ENCODE measurements around the gene NTM. TPM values are rescaled to one million over a fixed set of nuclear protein-coding genes. Genes with fewer than 3 reads are reported as not detected.

NTM gene
- total RNA-seq, 1 experiment from 2014 or later, result 9.9 TPM

DNA sequence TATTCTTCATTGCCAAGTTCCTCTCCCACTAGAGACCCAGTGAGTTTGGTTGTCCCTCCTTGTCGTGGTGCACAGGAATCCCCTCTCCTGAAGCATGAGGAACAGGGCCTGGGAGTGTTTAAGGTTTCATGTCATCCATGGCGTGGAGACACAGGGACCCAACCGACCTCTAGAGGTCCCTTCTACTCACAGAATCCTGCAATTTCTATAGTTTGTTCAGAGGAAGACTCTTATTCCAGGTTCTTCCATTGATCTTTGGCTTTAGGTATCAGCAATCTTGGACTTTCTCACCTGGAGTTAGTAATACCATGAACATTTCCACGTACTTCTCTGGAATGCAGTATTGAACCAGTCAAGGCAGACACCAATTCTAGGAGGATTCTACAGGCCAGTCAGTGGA is 548.2 kb downstream of the NTM start:
- Histone ChIP-seq H3K79me1 (ENCODE audit: insufficient read depth, low read depth, low read length, poor library complexity, severe bottlenecking) (no peaks in the 10 kb centered on the region), H2BK5ac (ENCODE audit: insufficient read length, low read length) (no peak overlapping the region), H3K18ac (ENCODE audit: insufficient read length, low read depth, low read length) (no peak overlapping the region), H3K79me2 (ENCODE audit: insufficient read depth, low read length) (no peaks in the 10 kb centered on the region), H3K9me3 (ENCODE audit: control insufficient read depth, low read depth, low read length) (no peaks in the 10 kb centered on the region), H2BK12ac (ENCODE audit: insufficient read length, low read depth, low read length) (no peak overlapping the region), H3K4me2 (ENCODE audit: insufficient read depth, insufficient read length, low read length) (no peak overlapping the region), H3T11ph (ENCODE audit: low read length) (no peak overlapping the region), H2AFZ (ENCODE audit: low read length) (no peak overlapping the region), H3K14ac (ENCODE audit: insufficient read depth, low read length) (no peak overlapping the region), H3K4me1 (ENCODE audit: insufficient read depth, low read length) (no peaks in the 10 kb centered on the region; the same call in 1 of the 2 replicates), H4K91ac (ENCODE audit: insufficient read length, low read depth, low read length) (no peak overlapping the region), H3K4ac (ENCODE audit: low read depth, low read length) (no peak overlapping the region), H4K8ac (replicated peaks; ENCODE audit: insufficient read length, low read depth, low read length) (no peak overlapping the region), H2BK15ac (ENCODE audit: low read depth, low read length) (no peak overlapping the region), H2BK20ac (ENCODE audit: low read depth, low read length, poor library complexity, severe bottlenecking) (no peak overlapping the region), H3K23me2 (ENCODE audit: insufficient read length, low read depth, low read length, poor library complexity, severe bottlenecking) (no peaks in the 10 kb centered on the region), H3K23ac (ENCODE audit: insufficient read length, low read depth, low read length) (no peak overlapping the region), H3K27ac (ENCODE audit: insufficient read length, low read depth, low read length) (no peak overlapping the region), H2BK120ac (ENCODE audit: low read depth, low read length, poor library complexity, severe bottlenecking) (no peak overlapping the region), H3K9ac (ENCODE audit: extremely low read depth, insufficient read length, low read length) (no peak overlapping the region), H3K56ac (ENCODE audit: insufficient read length, low read depth, low read length) (no peak overlapping the region), H2AK5ac (ENCODE audit: insufficient read length, low read length) (no peak overlapping the region), H4K5ac (ENCODE audit: insufficient read length, low read depth, low read length) (no peak overlapping the region), H4K20me1 (ENCODE audit: control insufficient read depth, insufficient read depth, insufficient read length) (no peaks in the 10 kb centered on the region), H3K27me3 (ENCODE audit: insufficient read depth, low read length) (no peaks in the 10 kb centered on the region)
- Mint-ChIP-seq H3K27me3 (ENCODE audit: low read depth) (peaks cover 17% of the 10 kb centered on the region), H3K4me1 (peaks cover 15 to 17% of the 10 kb centered on the region in 2 experiments), H3K27ac (no peak overlapping the region), H3K36me3 (ENCODE audit: insufficient read depth in 1 of 3, low read depth in 3 of 3) (peaks cover 0 to 13% (median 0%) of the 10 kb centered on the region in 3 experiments; a peak in 3 of 7 replicates), H3K4me3 (no peak overlapping the region), H3K9me3 (no peaks in the 10 kb centered on the region)
- WGBS (ENCODE audit: extremely low coverage, insufficient read length, low lambda C conversion rate), result no CpG with 5 or more reads among the region's 4 CpGs
- DNase-seq, result no peak
- TF ChIP-seq, protein P1, sequence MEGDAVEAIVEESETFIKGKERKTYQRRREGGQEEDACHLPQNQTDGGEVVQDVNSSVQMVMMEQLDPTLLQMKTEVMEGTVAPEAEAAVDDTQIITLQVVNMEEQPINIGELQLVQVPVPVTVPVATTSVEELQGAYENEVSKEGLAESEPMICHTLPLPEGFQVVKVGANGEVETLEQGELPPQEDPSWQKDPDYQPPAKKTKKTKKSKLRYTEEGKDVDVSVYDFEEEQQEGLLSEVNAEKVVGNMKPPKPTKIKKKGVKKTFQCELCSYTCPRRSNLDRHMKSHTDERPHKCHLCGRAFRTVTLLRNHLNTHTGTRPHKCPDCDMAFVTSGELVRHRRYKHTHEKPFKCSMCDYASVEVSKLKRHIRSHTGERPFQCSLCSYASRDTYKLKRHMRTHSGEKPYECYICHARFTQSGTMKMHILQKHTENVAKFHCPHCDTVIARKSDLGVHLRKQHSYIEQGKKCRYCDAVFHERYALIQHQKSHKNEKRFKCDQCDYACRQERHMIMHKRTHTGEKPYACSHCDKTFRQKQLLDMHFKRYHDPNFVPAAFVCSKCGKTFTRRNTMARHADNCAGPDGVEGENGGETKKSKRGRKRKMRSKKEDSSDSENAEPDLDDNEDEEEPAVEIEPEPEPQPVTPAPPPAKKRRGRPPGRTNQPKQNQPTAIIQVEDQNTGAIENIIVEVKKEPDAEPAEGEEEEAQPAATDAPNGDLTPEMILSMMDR (conservative IDR thresholded peaks at IDR 0.05), result no peak; the same call in 2 of the 3 replicates
